Renal pelvis (tissue), 4 donors: ENCODE measurements around the gene ACVR1B. TPM values are rescaled to one million over a fixed set of nuclear protein-coding genes. Genes with fewer than 3 reads are reported as not detected.

Experiments
- DNase-seq: peaks from one replicate; pipeline ENCODE4 v3.0.0-alpha.2; 2013
- polyA plus RNA-seq, 3 donors: library from polyadenylated mRNA; unstranded; fragments of 120-200 nt; gene quantifications; one replicate each; pipeline ENCODE4 v1.2.1, GENCODE V29; 2013; ENCODE audit not compliant: insufficient read length in 3 of 3

ACVR1B gene
- polyA plus RNA-seq, 3 donors = 53.4 to 65.8 (median 58.7) TPM

DNA sequence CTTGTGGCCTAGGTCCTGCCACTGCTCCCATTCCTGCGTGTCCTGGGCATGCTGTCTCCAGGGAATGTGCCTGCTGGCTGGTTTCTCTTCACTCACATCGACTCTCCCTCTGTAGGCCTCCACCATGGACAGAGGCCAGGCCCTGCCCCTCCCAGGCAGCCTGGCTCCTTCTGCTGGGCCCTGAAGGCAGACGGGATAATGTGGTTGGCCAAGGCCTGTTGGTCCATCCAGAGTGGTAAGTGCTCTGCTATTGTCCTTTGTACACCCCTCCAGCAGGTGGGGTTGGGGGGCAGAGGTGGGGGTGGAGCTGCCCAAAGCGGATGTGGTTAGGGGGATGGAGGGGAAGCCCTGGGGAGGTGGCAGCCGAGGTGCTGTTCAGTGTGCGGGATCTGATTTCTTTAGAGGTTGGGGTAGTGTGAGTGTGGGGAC is 90.2 kb downstream of the ACVR1B start:
- no peak for DNase-seq

DNA sequence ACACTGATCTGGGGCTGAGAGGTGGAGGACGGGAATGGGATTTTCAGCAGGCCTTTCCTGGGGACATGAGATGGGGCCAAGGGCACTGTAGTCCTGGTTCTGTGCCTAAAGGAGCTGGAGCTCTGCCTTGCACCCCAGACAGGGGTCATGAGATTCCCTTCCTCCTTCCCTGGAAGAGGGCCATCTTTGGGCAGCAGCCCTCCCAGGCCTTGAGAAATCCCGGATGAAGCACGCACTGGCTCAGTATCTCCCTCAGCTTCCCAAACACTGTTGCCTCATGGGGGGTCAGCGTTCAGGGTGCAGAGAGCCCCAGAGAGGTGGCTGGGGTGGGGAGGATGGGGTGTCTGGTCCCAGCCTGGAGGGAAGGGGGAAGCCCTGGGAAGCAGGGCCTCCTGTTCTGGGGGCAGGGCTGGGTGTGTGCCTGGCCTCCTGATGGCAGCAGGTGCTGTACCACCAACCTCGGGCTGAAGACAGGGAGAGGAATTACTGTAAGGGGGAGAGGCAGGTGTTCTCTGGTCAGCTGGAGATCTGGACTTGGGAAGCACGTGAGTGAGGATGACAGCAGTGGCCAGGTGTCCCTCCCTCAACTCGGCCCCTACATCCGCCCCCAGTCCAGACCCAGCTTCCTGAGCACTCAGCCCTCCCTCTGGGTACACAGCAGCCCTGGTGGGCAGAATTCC is 91.3 kb downstream of the ACVR1B start:
- DNase-seq = no peak

DNA sequence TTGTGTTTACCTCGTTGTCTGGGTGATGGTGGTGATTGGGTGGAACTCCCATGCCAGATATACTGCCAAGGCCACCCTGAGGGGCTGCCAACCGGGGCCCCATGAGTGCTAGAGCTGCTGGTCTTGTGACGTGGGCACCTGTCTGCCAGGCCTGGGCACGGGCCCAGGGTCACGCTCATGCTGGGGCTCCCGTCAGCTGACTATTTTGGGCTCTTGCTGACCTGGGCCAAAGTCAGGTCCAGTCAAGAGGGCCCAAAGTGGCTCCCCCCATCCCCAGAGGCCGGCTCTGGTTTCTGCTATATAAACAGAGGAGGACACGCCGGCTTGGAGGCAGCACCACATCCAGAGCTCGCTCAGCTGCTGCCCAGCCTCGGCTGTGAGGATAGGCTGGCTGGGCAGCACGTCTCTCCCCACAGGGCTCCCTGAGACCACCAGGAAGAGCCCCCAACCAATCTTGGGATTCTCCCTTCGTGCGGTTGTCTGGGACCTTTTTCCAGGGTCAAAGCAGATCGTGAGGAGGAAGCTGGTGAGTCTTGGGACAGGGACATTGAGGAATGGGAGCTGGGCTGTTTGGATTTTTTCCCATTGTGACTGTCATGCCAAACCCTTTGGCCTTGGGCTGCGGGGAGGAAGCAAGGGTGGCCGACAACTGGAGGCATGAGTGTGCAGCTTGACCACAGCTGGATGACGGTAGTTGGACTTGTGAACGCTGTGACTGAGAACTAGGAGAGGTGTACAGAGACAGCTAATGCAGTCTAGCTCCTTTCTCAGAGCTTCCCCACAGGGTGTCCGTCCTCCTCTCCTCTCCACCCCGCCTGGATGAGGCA is 92.1 kb downstream of the ACVR1B start:
- no peak for DNase-seq

DNA sequence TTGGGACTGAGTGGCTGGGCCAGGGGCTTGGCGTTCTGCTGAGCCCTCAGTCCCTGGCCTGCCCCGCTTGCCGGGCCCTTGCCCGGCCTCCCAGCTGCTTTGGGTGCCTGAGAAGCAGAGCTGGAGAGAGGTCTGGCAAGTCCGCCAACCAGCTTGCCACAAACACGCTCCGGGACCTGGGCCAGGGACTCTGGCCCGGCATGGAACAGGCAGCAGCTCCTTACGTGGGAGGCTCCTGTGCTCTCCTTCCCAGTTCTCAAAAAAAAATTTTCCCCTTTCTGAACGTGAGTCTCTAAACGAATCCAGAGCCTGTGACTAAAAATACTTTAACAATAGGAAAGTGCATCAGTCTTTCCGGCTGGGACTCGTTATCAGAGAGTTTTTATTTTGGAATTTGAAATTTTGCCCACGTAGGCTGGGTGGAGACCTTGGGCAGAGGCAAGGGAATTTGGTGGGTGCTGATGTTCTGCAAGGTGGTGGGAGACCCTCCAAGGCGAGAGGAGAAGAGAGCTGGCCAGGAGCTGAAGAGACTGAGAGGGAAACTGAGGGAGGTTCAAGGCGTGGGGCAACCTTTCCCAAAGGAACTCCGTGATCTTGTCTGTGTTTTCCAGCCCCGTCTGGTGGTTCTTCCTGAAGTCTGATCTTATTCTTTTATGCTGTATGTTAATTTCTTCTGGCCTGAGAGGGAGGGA is 92.9 kb downstream of the ACVR1B start:
- DNase-seq = no peak

DNA sequence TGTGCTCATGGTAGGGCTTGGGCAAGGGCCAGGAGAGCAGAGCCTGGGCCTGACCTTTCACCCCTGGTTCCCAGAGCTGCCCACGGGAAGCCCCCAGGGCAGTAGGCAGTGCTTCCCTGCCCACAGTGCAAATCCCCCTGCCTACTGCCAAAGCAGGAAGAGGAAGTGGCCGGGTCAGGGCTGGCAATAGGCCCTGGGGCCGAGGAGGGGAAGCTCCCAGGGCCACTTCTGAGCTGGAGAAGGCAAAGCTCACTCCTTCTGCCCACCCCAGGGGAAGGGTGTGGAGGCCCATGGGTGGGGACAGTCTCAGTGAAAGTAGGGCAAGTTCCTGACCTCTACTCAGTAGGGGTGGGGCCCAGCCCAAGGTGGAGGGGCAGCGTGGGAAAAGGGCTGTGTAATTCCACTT is 94.3 kb downstream of the ACVR1B start:
- no peak for DNase-seq

Other genes starting within 250 kb of the ACVR1B start
- gene FIGNL2, start 103.0 kb upstream of the ACVR1B start, polyA plus RNA-seq = 1 to 10 TPM; 5.4 to 7.0 (median 6.2) TPM
- under 1 TPM; 0.14 to 0.73 (median 0.53) TPM for gene ANKRD33, start 63.6 kb upstream of the ACVR1B start, polyA plus RNA-seq
- gene ACVRL1, start 44.2 kb upstream of the ACVR1B start, polyA plus RNA-seq = 10 to 100 TPM; 33.6 to 37.1 (median 34.3) TPM
- gene TAMALIN, start 55.2 kb downstream of the ACVR1B start, polyA plus RNA-seq = 10 to 100 TPM; 17.7 to 20.3 (median 19.3) TPM
- gene NR4A1, start 99.7 kb downstream of the ACVR1B start, polyA plus RNA-seq = 10 to 100 TPM in 2 of 3 donors, 1 to 10 TPM in 1; 9.5 to 14.7 (median 14.1) TPM
- gene ATG101, start 118.3 kb downstream of the ACVR1B start, polyA plus RNA-seq = 10 to 100 TPM; 28.7 to 34.0 (median 30.1) TPM
- under 1 TPM; 0.61 to 0.73 (median 0.73) TPM for gene SMIM41, start 128.0 kb downstream of the ACVR1B start, polyA plus RNA-seq
- 1 to 10 TPM in 1 of 3 donors, under 1 TPM in 2; 0.70 to 1.1 (median 0.99) TPM for gene KRT80, start 240.3 kb downstream of the ACVR1B start, polyA plus RNA-seq